Measurements from ENCODE around the gene NTF3.

Gene NTF3

DNA sequence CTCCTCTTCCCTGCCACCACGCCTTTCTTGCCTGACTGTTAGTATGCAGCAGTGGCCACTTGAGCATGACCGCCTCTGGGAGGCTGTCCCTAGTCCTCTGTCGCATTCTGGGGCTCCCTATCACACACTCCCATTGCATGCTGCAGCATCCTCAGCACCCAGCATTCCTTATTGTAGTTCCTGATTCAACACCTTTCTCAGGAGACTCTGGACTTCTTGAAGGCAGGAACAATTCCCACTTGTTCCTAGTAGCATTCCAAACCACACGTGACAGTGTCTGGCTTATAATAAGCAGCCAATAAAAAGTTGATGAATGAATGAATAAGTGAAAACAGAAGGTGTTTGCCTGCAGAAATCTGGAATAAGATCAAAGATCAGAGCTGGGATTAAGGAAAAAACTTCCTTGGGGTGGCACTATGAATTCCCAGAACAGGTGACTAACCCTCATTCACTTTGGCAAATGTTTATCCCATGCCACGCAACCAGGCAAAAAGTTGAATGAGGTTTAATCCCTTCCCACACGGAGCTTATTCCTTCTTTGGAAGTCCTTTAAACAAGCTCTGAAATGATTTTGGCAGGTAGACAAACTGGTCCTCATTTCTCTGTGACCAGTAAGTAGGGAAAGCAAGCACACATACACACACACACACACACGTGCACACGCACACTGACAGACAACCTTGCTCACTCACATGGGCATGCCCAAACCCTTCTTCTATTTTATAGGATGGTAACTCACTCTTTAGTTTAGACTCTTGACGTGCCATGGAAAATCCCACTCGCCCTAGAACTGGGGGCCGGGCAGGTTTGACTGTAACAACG lies 26.5 kb downstream of the NTF3 start:
- peak; percentile 52 for DNase-seq (ENCODE audit: low read depth)
- TF ChIP-seq, protein P1, sequence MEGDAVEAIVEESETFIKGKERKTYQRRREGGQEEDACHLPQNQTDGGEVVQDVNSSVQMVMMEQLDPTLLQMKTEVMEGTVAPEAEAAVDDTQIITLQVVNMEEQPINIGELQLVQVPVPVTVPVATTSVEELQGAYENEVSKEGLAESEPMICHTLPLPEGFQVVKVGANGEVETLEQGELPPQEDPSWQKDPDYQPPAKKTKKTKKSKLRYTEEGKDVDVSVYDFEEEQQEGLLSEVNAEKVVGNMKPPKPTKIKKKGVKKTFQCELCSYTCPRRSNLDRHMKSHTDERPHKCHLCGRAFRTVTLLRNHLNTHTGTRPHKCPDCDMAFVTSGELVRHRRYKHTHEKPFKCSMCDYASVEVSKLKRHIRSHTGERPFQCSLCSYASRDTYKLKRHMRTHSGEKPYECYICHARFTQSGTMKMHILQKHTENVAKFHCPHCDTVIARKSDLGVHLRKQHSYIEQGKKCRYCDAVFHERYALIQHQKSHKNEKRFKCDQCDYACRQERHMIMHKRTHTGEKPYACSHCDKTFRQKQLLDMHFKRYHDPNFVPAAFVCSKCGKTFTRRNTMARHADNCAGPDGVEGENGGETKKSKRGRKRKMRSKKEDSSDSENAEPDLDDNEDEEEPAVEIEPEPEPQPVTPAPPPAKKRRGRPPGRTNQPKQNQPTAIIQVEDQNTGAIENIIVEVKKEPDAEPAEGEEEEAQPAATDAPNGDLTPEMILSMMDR (conservative IDR thresholded peaks at IDR 0.05; ENCODE audit: low read depth, low read length): no peak
- H3K4me3 ChIP-seq (ENCODE audit: low read length): no peak overlapping the region

GRCh38 chr12:5459051-5459782 lies 27.3 kb downstream of the NTF3 start:
- no peak overlapping the region for H3K4me3 ChIP-seq (ENCODE audit: low read length)
- DNase-seq (ENCODE audit: low read depth): no peak
- TF ChIP-seq, protein P1 (conservative IDR thresholded peaks at IDR 0.05; ENCODE audit: low read depth, low read length): no peak

DNA sequence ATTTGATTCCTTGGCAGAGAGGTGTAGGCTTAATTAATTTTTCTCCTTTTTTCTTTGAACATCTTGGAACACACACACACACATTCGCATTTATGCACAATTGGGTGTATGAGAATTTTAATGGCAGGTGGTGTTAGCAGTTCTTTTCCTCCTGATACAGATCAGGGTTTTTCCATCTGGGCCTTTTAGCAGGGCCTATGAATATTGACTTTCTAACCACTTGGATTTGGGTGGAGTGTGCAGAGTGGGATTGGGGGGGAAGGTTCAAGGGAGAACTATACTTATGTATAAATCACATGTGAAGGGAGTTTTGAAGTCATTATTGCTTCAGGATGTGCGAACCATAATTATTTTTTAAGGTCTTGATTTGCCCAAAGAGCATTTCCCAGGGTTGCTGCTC lies 28.9 kb downstream of the NTF3 start:
- no peak overlapping the region for H3K4me3 ChIP-seq (ENCODE audit: low read length)
- no peak for DNase-seq (ENCODE audit: low read depth)
- TF ChIP-seq, protein P1 (conservative IDR thresholded peaks at IDR 0.05; ENCODE audit: low read depth, low read length): no peak

DNA sequence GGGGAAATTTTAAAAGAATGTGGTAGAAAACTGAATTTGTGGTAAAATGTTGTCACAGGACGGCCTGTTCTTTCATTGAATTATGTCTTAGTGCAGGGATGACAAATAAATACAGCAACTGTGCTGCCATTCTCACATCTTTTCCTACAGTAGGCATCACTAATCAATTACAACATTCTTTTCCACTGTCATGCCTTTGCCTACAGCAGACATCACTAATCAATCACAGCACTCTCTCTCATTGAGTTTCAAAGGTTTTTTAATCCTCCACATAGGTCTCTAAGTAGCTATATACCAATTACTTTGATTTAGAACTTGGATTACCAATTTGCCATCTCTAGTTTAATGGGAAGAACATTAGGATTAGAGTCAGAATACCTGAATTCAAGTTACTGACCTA lies 30.1 kb downstream of the NTF3 start:
- TF ChIP-seq, protein P1 (conservative IDR thresholded peaks at IDR 0.05; ENCODE audit: low read depth, low read length): no peak
- no peak for DNase-seq (ENCODE audit: low read depth)
- H3K4me3 ChIP-seq (ENCODE audit: low read length): no peak overlapping the region

- no peak for DNase-seq (ENCODE audit: low read depth)
- no peak overlapping the region for H3K4me3 ChIP-seq (ENCODE audit: low read length)
- TF ChIP-seq, protein P1 (conservative IDR thresholded peaks at IDR 0.05; ENCODE audit: low read depth, low read length): no peak
These were observed 32.2 kb downstream of the NTF3 start for GRCh38 chr12:5464096-5464495.

DNA sequence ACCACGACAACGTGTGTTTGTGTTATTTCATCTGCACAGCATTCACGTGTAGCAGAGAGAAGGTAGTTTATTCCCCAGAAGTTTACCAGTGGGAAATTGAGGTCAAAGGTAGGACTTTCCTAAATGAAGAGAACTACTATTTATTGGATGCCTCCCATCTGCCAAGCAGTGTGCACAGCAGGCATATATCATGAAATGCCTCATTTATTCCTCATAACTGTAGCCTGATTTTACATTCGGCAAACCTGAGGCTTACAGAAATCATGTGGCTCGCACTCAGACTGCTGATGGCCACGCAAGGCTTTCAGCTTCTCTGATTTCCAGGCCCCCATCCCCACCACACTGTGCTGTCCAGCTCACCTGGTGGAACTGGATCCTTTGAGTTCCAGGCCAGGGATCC lies 33.5 kb downstream of the NTF3 start:
- H3K4me3 ChIP-seq (ENCODE audit: low read length): no peak overlapping the region
- TF ChIP-seq, protein P1 (conservative IDR thresholded peaks at IDR 0.05; ENCODE audit: low read depth, low read length): no peak

More for the DNA sequence above, 33.5 kb downstream of the NTF3 start:
- DNase-seq (ENCODE audit: low read depth): no peak
